ENCODE data around the gene POLA1. TPM values are rescaled to one million over a fixed set of nuclear protein-coding genes. Genes with fewer than 3 reads are reported as not detected.

POLA1 gene
- total RNA-seq, 2 experiments from 2014 or later, result 48.4 to 52.1 TPM

DNA sequence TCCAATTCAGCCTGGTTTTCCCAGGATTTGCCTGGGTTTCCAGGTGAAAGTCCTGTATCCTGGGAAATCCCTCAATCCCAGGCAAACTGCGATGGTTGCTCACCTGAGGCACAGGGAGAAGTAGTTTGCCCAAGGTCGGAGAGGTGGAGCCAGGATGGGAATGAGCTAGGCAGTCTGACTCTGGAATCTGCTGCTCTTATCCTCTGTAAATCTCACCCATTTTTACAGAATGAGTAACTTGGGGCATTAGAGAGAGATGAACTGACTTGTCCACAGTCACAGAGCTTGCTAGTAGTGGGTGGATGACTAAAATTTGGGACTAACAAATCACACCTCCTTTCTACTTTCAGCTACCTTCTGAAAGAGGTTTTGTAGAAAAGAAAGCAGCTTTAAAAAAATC is 331.9 kb downstream of the POLA1 start:
- DNase-seq, result no peak
- no peaks in the 10 kb centered on the region for H3K9me3 Mint-ChIP-seq (ENCODE audit: low read depth)
- no peak for ATAC-seq
- peaks cover 14% of the 10 kb centered on the region for H3K4me1 Mint-ChIP-seq
- POLR2A ChIA-PET, result no interaction called here
- peaks cover 25% of the 10 kb centered on the region for H3K27me3 Mint-ChIP-seq
- intact Hi-C loops (cut with DNase I, micrococcal nuclease), result no loop called here
- no peak overlapping the region for H3K27ac Mint-ChIP-seq
- no peak overlapping the region for H3K4me3 Mint-ChIP-seq
- no peaks in the 10 kb centered on the region for H3K36me3 Mint-ChIP-seq (ENCODE audit: low read depth)
- CTCF ChIA-PET, result interaction anchor here (1.0 kb wide), 1 partner anchor 14 kb away, joined by 3 read pairs; no protein-coding TSS in a partner anchor

GRCh38 chrX:25026576-25026975 is 332.9 kb downstream of the POLA1 start:
- Mint-ChIP-seq H3K36me3 (ENCODE audit: low read depth) (no peaks in the 10 kb centered on the region), H3K4me1 (peaks cover 8% of the 10 kb centered on the region), H3K27me3 (peaks cover 18% of the 10 kb centered on the region), H3K4me3 (no peak overlapping the region), H3K27ac (no peak overlapping the region), H3K9me3 (ENCODE audit: low read depth) (no peaks in the 10 kb centered on the region)
- no peak for ATAC-seq
- intact Hi-C loops (cut with DNase I, micrococcal nuclease), result no loop called here
- ChIA-PET POLR2A (no interaction called here), CTCF (no interaction called here)
- DNase-seq, result no peak

DNA sequence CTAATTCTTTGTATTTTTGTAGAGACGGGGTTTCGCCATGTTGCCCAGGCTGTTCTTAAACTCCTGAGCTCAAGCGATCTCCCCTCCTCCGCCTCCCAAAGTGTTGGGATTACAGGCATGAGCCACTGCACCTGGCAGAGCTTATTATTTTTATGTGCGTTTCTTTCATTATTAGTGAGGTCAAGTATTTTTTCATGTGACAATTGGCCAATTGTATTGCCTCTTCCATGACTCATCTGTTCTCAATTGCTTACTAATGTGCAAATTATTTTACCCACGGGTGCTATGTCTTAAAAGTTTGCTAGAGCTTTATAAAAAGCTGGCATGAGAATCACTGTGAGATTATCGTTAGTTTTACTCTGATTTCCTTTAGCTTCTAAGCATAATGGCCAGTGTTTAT is 335.0 kb downstream of the POLA1 start:
- intact Hi-C loops (cut with DNase I, micrococcal nuclease), result no loop called here
- ATAC-seq (no peak), DNase-seq (no peak)
- H3K27me3 Mint-ChIP-seq, result peaks cover 6% of the 10 kb centered on the region
- H3K4me1 Mint-ChIP-seq, result no peaks in the 10 kb centered on the region
- H3K4me3 Mint-ChIP-seq, result no peak overlapping the region
- ChIA-PET CTCF (no interaction called here), POLR2A (interaction anchor here (0.6 kb wide), 1 partner anchor 337 kb away, joined by 3 read pairs; no protein-coding TSS in a partner anchor)
- no peaks in the 10 kb centered on the region for H3K9me3 Mint-ChIP-seq (ENCODE audit: low read depth)
- H3K36me3 Mint-ChIP-seq (ENCODE audit: low read depth), result no peaks in the 10 kb centered on the region
- no peak overlapping the region for H3K27ac Mint-ChIP-seq

GRCh38 chrX:25029288-25029825 is 335.6 kb downstream of the POLA1 start:
- no peak for ATAC-seq
- H3K9me3 Mint-ChIP-seq (ENCODE audit: low read depth), result no peaks in the 10 kb centered on the region
- H3K36me3 Mint-ChIP-seq (ENCODE audit: low read depth), result no peaks in the 10 kb centered on the region
- H3K27me3 Mint-ChIP-seq, result peaks cover 4% of the 10 kb centered on the region
- H3K4me1 Mint-ChIP-seq, result no peaks in the 10 kb centered on the region
- H3K4me3 Mint-ChIP-seq, result no peak overlapping the region
- CTCF ChIA-PET, result interaction anchor here (0.6 kb wide), 1 partner anchor 12 kb away, joined by 6 read pairs; no protein-coding TSS in a partner anchor
- no peak overlapping the region for H3K27ac Mint-ChIP-seq
- intact Hi-C loops (cut with DNase I, micrococcal nuclease), result no loop called here
- POLR2A ChIA-PET, result no interaction called here
- no peak for DNase-seq

DNA sequence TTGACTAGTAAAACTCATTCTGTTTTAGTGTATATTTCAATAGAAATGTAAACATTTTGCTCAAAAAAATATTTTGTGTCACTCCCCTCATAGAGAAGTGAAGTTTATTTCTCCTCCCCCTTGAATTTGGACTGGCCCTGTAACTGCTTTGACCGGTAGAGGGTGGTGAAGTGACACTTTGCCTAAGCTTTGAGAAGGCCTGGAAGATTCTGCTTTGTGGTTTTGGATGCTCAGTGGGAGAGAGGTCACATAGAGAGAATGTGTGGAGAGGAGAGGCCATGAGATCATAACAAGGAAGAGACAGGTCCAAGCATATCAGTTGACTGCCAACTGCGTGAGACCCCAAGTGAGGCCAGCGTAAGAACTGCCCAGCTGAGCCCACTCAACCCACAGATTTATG is 341.2 kb downstream of the POLA1 start:
- H3K27ac Mint-ChIP-seq, result no peak overlapping the region
- H3K4me1 Mint-ChIP-seq, result no peaks in the 10 kb centered on the region
- H3K27me3 Mint-ChIP-seq, result peaks cover 5% of the 10 kb centered on the region
- ChIA-PET POLR2A (no interaction called here), CTCF (no interaction called here)
- intact Hi-C loops (cut with DNase I, micrococcal nuclease), result no loop called here
- no peak overlapping the region for H3K4me3 Mint-ChIP-seq
- no peaks in the 10 kb centered on the region for H3K36me3 Mint-ChIP-seq (ENCODE audit: low read depth)
- no peaks in the 10 kb centered on the region for H3K9me3 Mint-ChIP-seq (ENCODE audit: low read depth)
- DNase-seq (no peak), ATAC-seq (no peak)

DNA sequence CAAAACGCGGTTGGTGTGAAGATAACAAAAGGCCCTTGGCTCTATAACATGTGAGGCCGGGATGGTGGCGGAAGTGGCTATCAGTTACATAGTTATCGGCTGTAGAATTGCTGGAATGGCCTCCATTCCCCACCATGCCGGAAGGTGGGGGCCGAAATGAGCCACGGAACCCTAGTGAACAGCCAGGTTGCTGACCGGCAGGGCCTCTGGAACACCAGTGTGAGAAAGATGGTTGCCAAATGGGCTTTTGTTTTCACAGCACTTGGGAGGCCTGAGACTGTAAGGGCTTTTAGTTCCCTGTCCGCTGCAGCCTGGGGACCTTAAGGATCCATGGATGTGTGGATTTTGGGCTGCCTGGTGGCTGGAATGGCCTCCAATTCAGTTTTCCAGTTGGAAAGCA is 345.3 kb downstream of the POLA1 start:
- no peak for ATAC-seq
- CTCF ChIA-PET, result no interaction called here

GRCh38 chrX:25043192-25043591 is 349.5 kb downstream of the POLA1 start:
- Mint-ChIP-seq H3K4me1 (no peaks in the 10 kb centered on the region), H3K9me3 (ENCODE audit: low read depth) (no peaks in the 10 kb centered on the region), H3K27me3 (no peaks in the 10 kb centered on the region), H3K4me3 (no peak overlapping the region), H3K36me3 (ENCODE audit: low read depth) (no peaks in the 10 kb centered on the region), H3K27ac (no peak overlapping the region)
- ATAC-seq (no peak), DNase-seq (no peak)
- POLR2A ChIA-PET, result no interaction called here
- CTCF ChIA-PET, result no interaction called here
- intact Hi-C loops (cut with DNase I, micrococcal nuclease), result no loop called here

More for the DNA sequence above, 345.3 kb downstream of the POLA1 start:
- no peak overlapping the region for H3K27ac Mint-ChIP-seq
- H3K4me1 Mint-ChIP-seq, result no peaks in the 10 kb centered on the region
- H3K27me3 Mint-ChIP-seq, result peaks cover 5% of the 10 kb centered on the region
- intact Hi-C loops (cut with DNase I, micrococcal nuclease), result no loop called here
- H3K36me3 Mint-ChIP-seq (ENCODE audit: low read depth), result no peaks in the 10 kb centered on the region
- no peak for DNase-seq
- POLR2A ChIA-PET, result no interaction called here
- H3K4me3 Mint-ChIP-seq, result no peak overlapping the region
- no peaks in the 10 kb centered on the region for H3K9me3 Mint-ChIP-seq (ENCODE audit: low read depth)

Other genes with a start within 250 kb of the POLA1 start
- 10 to 100 TPM; 47.4 to 47.7 TPM for gene PDK3, start 228.6 kb upstream of the POLA1 start, total RNA-seq
- gene PCYT1B, start 46.6 kb upstream of the POLA1 start, total RNA-seq, result under 1 TPM; 0.43 to 0.44 TPM